HG02588 (cell line): ENCODE data around the gene GOSR2.
"Not testable (repeated sequence)": the region's sequence is repeated elsewhere in the genome, so short reads cannot be mapped to it uniquely, and the experiment has no call there.

Experiments
- ATAC-seq: cut with Tn5 transposase; IDR thresholded peaks from one replicate; pipeline ENCODE4 v1.9.1; 2021; ENCODE audit warnings: mild to moderate bottlenecking, moderate library complexity; ENCODE audit not compliant: unreplicated experiment

Gene GOSR2

DNA sequence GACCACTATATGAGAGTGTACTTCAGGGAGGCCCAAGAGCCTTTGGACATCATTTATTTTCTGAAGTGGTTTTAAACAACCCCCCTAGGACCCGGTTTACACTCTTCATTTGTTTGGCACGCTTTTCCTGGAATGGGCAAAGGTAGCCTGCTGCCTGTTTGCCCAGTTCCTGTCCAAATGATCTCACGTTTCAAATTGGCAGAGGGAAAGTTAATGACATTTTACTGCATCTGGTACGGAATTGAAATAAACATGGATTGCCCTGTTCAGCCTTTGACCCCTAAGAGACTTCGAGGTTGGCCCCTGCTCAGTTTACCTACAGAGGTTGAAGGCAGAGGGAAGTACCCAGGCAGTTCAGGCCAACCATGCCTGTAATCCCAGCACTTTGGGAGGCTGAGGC, 61.9 kb downstream of the GOSR2 start:
- no peak for ATAC-seq

- ATAC-seq: no peak
Observed at GRCh38 chr17:46986366-46986765, 63.4 kb downstream of the GOSR2 start.

- ATAC-seq: not testable (repeated sequence)
Observed at GRCh38 chr17:46987927-46988326, 65.0 kb downstream of the GOSR2 start.

DNA sequence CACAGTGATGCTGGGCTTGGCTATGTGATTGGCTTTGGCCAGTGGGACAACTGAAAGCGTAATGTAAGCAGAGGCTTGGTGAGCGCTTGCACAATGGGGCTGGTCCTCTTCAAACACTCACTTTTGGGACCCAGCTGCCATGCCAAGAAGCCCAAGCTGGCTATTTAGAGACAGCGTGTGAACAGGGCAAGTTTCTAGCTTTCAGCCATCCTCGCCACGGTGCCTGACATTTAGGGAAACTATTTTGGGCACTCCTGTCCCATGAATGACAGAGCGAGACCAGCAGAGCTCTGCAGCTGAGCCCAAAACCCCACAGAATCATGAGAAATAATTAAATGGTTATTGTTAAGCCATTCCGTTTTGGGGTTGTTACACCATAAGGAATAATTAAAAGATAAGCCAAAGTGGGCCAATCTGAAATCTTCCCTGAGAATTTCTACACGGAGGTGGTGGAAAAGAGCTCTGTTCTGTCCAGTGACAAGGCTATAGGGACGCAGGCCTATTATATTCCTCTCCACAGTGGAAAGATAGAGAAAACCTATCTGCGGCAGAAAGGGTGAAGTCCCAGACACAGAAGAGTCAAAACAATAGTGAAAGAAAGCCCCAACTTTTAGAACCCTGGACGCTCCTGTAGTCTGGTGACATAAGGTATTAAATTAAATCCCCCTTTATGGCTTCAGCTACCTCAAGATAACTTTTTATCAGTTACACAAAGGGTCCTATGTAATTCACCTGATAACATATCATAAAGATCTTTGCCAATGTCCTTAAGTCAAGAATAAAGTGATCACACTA, 66.9 kb downstream of the GOSR2 start:
- no peak for ATAC-seq

GRCh38 chr17:46991617-46992016, 68.7 kb downstream of the GOSR2 start:
- ATAC-seq: no peak
